ENCODE data around the gene UNC5A. TPM values are rescaled to one million over a fixed set of nuclear protein-coding genes. Genes with fewer than 3 reads are reported as not detected.

UNC5A gene
- total and polyA plus RNA-seq, 10 of the 15 experiments (the other 5 are each of a cell fraction or from before 2014, with no cell fraction given): not detected

DNA sequence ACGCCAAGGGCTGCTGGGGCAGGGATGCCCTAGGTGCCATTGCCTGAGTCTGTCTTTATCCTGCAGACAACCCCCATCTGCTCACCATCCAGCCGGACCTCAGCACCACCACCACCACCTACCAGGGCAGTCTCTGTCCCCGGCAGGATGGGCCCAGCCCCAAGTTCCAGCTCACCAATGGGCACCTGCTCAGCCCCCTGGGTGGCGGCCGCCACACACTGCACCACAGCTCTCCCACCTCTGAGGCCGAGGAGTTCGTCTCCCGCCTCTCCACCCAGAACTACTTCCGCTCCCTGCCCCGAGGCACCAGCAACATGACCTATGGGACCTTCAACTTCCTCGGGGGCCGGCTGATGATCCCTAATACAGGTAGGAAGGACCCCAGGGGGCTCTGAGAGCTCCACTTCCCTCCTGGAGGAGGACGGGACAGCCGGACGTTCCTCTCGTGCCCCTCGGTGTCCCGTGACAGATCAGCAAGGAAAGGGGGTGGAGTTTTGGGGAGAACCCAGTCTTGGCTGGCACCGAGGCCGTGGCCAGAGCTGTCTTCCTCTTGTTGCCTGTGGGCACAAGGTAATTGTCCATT, 63.9 kb downstream of the UNC5A start (continued):
- TF ChIP-seq, protein P1, sequence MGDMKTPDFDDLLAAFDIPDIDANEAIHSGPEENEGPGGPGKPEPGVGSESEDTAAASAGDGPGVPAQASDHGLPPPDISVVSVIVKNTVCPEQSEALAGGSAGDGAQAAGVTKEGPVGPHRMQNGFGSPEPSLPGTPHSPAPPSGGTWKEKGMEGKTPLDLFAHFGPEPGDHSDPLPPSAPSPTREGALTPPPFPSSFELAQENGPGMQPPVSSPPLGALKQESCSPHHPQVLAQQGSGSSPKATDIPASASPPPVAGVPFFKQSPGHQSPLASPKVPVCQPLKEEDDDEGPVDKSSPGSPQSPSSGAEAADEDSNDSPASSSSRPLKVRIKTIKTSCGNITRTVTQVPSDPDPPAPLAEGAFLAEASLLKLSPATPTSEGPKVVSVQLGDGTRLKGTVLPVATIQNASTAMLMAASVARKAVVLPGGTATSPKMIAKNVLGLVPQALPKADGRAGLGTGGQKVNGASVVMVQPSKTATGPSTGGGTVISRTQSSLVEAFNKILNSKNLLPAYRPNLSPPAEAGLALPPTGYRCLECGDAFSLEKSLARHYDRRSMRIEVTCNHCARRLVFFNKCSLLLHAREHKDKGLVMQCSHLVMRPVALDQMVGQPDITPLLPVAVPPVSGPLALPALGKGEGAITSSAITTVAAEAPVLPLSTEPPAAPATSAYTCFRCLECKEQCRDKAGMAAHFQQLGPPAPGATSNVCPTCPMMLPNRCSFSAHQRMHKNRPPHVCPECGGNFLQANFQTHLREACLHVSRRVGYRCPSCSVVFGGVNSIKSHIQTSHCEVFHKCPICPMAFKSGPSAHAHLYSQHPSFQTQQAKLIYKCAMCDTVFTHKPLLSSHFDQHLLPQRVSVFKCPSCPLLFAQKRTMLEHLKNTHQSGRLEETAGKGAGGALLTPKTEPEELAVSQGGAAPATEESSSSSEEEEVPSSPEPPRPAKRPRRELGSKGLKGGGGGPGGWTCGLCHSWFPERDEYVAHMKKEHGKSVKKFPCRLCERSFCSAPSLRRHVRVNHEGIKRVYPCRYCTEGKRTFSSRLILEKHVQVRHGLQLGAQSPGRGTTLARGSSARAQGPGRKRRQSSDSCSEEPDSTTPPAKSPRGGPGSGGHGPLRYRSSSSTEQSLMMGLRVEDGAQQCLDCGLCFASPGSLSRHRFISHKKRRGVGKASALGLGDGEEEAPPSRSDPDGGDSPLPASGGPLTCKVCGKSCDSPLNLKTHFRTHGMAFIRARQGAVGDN (IDR thresholded peaks at IDR 0.05): no peak
- no peak for TF ChIP-seq CREM (IDR thresholded peaks at IDR 0.05; ENCODE audit: low read depth)

GRCh38 chr5:176875014-176875550, 64.7 kb downstream of the UNC5A start:
- in situ Hi-C loops (cut with MboI): no loop called here
- no peak overlapping the region for H3K27ac ChIP-seq (ENCODE audit: control insufficient read depth, insufficient read depth)
- BruUV-seq (replicated peaks): no TSS peak
- POLR2A ChIA-PET: no interaction called here
- RAD21 ChIA-PET (ENCODE audit: unreplicated experiment): no interaction called here
- TF ChIP-seq EED (IDR thresholded peaks at IDR 0.05; ENCODE audit: low read depth): no peak
- TF ChIP-seq ZNF274 (IDR thresholded peaks at IDR 0.05; ENCODE audit: insufficient read depth, insufficient read length): no peak
- TF ChIP-seq CREM (IDR thresholded peaks at IDR 0.05; ENCODE audit: low read depth): no peak
- no peak for TF ChIP-seq BCLAF1 (IDR thresholded peaks at IDR 0.05)
- TF ChIP-seq BRCA1 (IDR thresholded peaks at IDR 0.05; ENCODE audit: low read depth, low read length): no peak
- no peak for TF ChIP-seq TCF12 (IDR thresholded peaks at IDR 0.05; ENCODE audit: low read depth, low read length)
- TF ChIP-seq KDM1A (IDR thresholded peaks at IDR 0.05; ENCODE audit: borderline replicate concordance): no peak
- TF ChIP-seq SREBF1 (IDR thresholded peaks at IDR 0.05; ENCODE audit: low read length): no peak
- TF ChIP-seq ASH2L (IDR thresholded peaks at IDR 0.05; ENCODE audit: borderline replicate concordance, low read depth): no peak
- no peak for TF ChIP-seq USF1 (IDR thresholded peaks at IDR 0.05; ENCODE audit: borderline replicate concordance, extremely low read length, insufficient read depth, low read depth, low read length)
- no peak for TF ChIP-seq RUNX3 (IDR thresholded peaks at IDR 0.05; ENCODE audit: low read length)
- no peak overlapping the region for H2AFZ ChIP-seq (ENCODE audit: control insufficient read depth, low read depth, low read length)
- 51% methylated on average over 17 of the region's 17 CpGs for WGBS (ENCODE audit: insufficient coverage, insufficient replicate concordance, low lambda C conversion rate, missing lambda C conversion rate)
- H3K9ac ChIP-seq (ENCODE audit: control insufficient read depth, insufficient read depth, low read length): no peak overlapping the region
- no peak for ATAC-seq
- H3K27me3 ChIP-seq (replicated peaks in 1 of 2; ENCODE audit: control insufficient read depth in 2 of 2, insufficient read depth in 2 of 2, low read length in 1 of 2): no peaks in the 10 kb centered on the region
- SMC1A ChIA-PET (ENCODE audit: uncharacterized antibody, unreplicated experiment): no interaction called here
- CTCF ChIA-PET: no interaction called here
- no peak for DNase-seq (ENCODE audit: low read depth, low spot score)
- no peaks in the 10 kb centered on the region for H4K20me1 ChIP-seq (ENCODE audit: control insufficient read depth, insufficient read depth)
- H3K36me3 ChIP-seq (ENCODE audit: control insufficient read depth in 2 of 2, insufficient read depth in 2 of 2, low read length in 1 of 2): no peaks in the 10 kb centered on the region
- no peak overlapping the region for H3K4me2 ChIP-seq (ENCODE audit: control insufficient read depth, insufficient read depth)
- H3K4me3 ChIP-seq: no peak overlapping the region
- no peaks in the 10 kb centered on the region for H3K4me1 ChIP-seq (ENCODE audit: control insufficient read depth, insufficient read depth, low read length)
- intact Hi-C loops (cut with micrococcal nuclease; ENCODE audit: unreplicated experiment): no loop called here
- no peaks in the 10 kb centered on the region; the same call in 2 of the 3 replicates for H3K9me3 ChIP-seq (replicated peaks; ENCODE audit: control insufficient read depth, insufficient read depth, low read length)
- H3K79me2 ChIP-seq (ENCODE audit: control insufficient read depth, insufficient read depth, low read length): no peaks in the 10 kb centered on the region
- no peak for FAIRE-seq

Measured in GM12878 (cell line).